Fibroblast of pulmonary artery (primary cell): Measurements from ENCODE around the gene RGS17.
"Not testable (repeated sequence)": the region's sequence is repeated elsewhere in the genome, so short reads cannot be mapped to it uniquely, and the experiment has no call there.

Experiments
- DNase-seq: peaks from one replicate; pipeline ENCODE4 v3.0.0-alpha.2; 2010; ENCODE audit warnings: low read depth
- H3K4me3 ChIP-seq: replicated peaks from 2 replicates; pipeline ENCODE4 v1.5.1; 2011; ENCODE audit warnings: low read depth, mild to moderate bottlenecking, control low read depth, low read length, moderate library complexity
- CTCF ChIP-seq: IDR thresholded peaks from 2 replicates; pipeline ENCODE4 v1.5.1; 2011; ENCODE audit warnings: mild to moderate bottlenecking, control low read depth, low read length, inconsistent platforms; ENCODE audit errors: missing control alignments

Gene RGS17

GRCh38 chr6:153000243-153000642 lies 130.8 kb downstream of the RGS17 start:
- TF ChIP-seq CTCF, result no peak
- H3K4me3 ChIP-seq, result peak overlapping the region; percentile 11
- no peak for DNase-seq

DNA sequence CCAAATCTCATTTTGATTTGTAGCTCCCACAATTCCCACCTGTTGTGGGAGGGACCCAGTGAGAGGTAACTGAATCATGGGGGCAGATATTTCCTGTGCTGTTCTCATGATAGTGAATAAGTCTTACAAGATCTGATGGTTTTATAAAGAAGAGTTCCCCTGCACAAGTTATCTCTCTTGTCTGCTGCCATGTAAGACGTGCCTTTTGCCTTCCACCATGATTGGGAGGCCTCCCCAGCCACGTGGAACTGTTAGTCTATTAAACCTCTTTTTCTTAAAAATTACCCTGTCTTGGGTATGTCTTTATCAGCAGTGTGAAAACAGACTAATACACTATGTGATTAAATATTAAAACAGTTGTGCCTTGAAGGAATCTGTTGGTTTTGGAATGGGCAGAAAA lies 131.5 kb downstream of the RGS17 start:
- H3K4me3 ChIP-seq, DNase-seq: not testable (repeated sequence)

DNA sequence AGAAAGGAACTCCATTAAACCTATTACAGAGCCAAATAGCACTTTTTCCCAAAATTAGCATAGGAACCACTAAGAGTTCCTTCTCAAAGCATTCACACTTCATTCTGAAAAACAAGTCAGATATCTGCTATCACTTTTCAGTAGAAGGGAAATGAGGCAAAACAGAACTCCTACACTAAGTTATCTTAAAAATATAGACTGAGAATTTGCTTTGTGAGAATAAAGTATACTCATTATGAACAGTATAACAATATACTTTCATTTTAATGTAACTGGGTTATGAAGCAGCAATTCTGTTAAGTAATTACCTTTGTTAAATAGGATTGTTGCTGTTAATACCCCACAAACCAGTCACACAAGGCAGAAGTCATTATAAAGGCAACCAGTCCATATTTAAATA lies 137.2 kb downstream of the RGS17 start:
- DNase-seq, result no peak
- TF ChIP-seq CTCF, result no peak
- H3K4me3 ChIP-seq, result no peak overlapping the region

GRCh38 chr6:152993431-152993830 lies 137.7 kb downstream of the RGS17 start:
- H3K4me3 ChIP-seq, result no peak overlapping the region
- TF ChIP-seq CTCF, result peak; percentile 33
- no peak for DNase-seq

GRCh38 chr6:152986978-152987377 lies 144.1 kb downstream of the RGS17 start:
- H3K4me3 ChIP-seq, result no peak overlapping the region
- TF ChIP-seq CTCF, result no peak
- no peak for DNase-seq

- not testable (repeated sequence) for H3K4me3 ChIP-seq
Measured at GRCh38 chr6:152985300-152985699, 145.8 kb downstream of the RGS17 start.

GRCh38 chr6:152984513-152984872 lies 146.6 kb downstream of the RGS17 start:
- peak overlapping the region; percentile 78 for H3K4me3 ChIP-seq
- DNase-seq, result no peak
- TF ChIP-seq CTCF, result no peak

More at GRCh38 chr6:152985300-152985699, 145.8 kb downstream of the RGS17 start:
- not testable (repeated sequence) for DNase-seq

- peak overlapping the region; percentile 78 for H3K4me3 ChIP-seq
- TF ChIP-seq CTCF, result no peak
- DNase-seq, result peak; percentile 76
Measured at GRCh38 chr6:152983637-152984512, 147.2 kb downstream of the RGS17 start.
